ENCODE data around the gene CXXC4. TPM values are rescaled to one million over a fixed set of nuclear protein-coding genes. Genes with fewer than 3 reads are reported as not detected.

The CXXC4 gene
- total and polyA plus RNA-seq, 2 experiments from 2014 or later: 1.6 to 3.0 TPM

DNA sequence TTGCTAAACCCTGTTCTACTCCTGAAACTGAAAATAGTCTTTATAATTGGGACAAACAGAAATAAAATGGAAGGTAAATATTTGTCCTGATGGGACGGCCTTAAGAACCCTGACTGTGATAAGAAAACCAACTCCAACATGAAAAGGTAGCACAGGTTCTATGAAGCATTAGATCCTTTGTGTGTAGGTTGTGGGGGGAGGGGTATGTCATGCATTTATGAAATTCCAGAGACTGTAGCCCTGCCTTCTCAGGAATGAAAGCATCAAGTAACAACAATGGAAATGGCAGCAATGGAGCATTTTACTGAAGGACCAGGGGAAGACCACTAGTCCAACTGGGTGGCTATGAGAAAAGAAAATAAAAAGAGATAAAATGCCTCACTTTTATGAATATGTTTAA lies 23.9 kb downstream of the CXXC4 start (continued):
- TF ChIP-seq ZNF462 (CRISPR knock-in tag; IDR thresholded peaks at IDR 0.05) (no peak), STAT1 (IDR thresholded peaks at IDR 0.05; ENCODE audit: unreplicated experiment) (no peak), EZH2phosphoT487 (IDR thresholded peaks at IDR 0.05; ENCODE audit: unreplicated experiment) (no peak), POLR2AphosphoS5 (IDR thresholded peaks at IDR 0.05; ENCODE audit: low read depth) (no peak), ETS1 (IDR thresholded peaks at IDR 0.05) (no peak), JUNB (IDR thresholded peaks at IDR 0.05; ENCODE audit: unreplicated experiment) (no peak), ZNF114 (CRISPR knock-in tag; IDR thresholded peaks at IDR 0.05) (no peak)

DNA sequence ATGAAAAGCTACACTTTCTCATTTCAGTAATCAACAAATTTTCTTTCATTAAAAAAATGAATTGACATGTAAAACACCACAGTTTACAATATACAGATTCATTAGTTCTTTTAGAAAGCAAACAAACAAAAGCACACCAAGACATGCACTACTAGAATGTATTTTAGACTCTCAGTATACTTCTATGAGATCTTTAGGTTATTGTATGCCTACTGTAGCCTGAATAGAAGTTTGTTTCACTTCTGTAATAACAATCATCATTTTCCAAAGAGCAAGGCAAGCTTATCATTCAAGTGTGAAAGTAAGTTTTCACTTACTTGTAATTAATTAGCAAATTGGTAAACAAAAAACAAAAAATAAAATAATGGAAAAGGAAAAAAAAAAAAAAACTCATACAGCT lies 24.9 kb downstream of the CXXC4 start:
- no peaks in the 10 kb centered on the region for H3K27me3 Mint-ChIP-seq (ENCODE audit: insufficient read depth, low read depth, poor library complexity)
- no peaks in the 10 kb centered on the region for H3K36me3 ChIP-seq (ENCODE audit: insufficient read depth)
- H3K4me3 ChIP-seq: no peak overlapping the region
- ATAC-seq: no peak
- no peaks in the 10 kb centered on the region for H3K9me2 ChIP-seq (ENCODE audit: insufficient read depth)
- H4K20me1 ChIP-seq (replicated peaks; ENCODE audit: insufficient read depth): no peaks in the 10 kb centered on the region
- H3K27ac ChIP-seq (ENCODE audit: low read depth): no peak overlapping the region
- no peak overlapping the region for H2AFZ ChIP-seq
- H3K4me1 Mint-ChIP-seq: peaks cover 16% of the 10 kb centered on the region
- no peaks in the 10 kb centered on the region for H3K27me3 ChIP-seq (ENCODE audit: insufficient read depth)
- DNase-seq (ENCODE audit: low spot score): no peak
- no peaks in the 10 kb centered on the region for H3K9me3 Mint-ChIP-seq
- H3K4me2 ChIP-seq: no peak overlapping the region
- H3K27ac Mint-ChIP-seq: no peak overlapping the region
- no peaks in the 10 kb centered on the region for H3F3A ChIP-seq (replicated peaks; ENCODE audit: low read depth)
- no peak overlapping the region for H3K4me3 Mint-ChIP-seq
- H3K4me1 ChIP-seq (ENCODE audit: insufficient read depth): no peaks in the 10 kb centered on the region
- H3K79me2 ChIP-seq (replicated peaks; ENCODE audit: insufficient read depth): no peaks in the 10 kb centered on the region
- no peaks in the 10 kb centered on the region for H3K36me3 Mint-ChIP-seq (ENCODE audit: low read depth)
- no peak for TF ChIP-seq STAT1 (IDR thresholded peaks at IDR 0.05; ENCODE audit: unreplicated experiment)
- TF ChIP-seq POLR2AphosphoS5 (IDR thresholded peaks at IDR 0.05; ENCODE audit: low read depth): no peak
- TF ChIP-seq JUNB (IDR thresholded peaks at IDR 0.05; ENCODE audit: unreplicated experiment): no peak
- TF ChIP-seq CREB1 (CRISPR knock-in tag; IDR thresholded peaks at IDR 0.05; ENCODE audit: low read depth): no peak
- no peak for TF ChIP-seq ZNF462 (CRISPR knock-in tag; IDR thresholded peaks at IDR 0.05)
